NT2/D1 (cell line): Measurements from ENCODE around the gene ZNF391.

Experiments used
- SUZ12 ChIP-seq: IDR thresholded peaks from 2 replicates; pipeline ENCODE4 v1.6.1; 2011; ENCODE audit not compliant: insufficient read length, insufficient read depth; ENCODE audit errors: extremely low read depth
- YY1 ChIP-seq: IDR thresholded peaks from 2 replicates; pipeline ENCODE4 v1.6.1; 2011; ENCODE audit not compliant: insufficient read length, insufficient read depth
- ZNF274 ChIP-seq: IDR thresholded peaks from 2 replicates; pipeline ENCODE4 v1.6.1; 2011; ENCODE audit warnings: mild to moderate bottlenecking, low read depth, low read length

GRCh38 chr6:27426045-27426620, 37.6 kb downstream of the ZNF391 start:
- TF ChIP-seq SUZ12: no peak
- TF ChIP-seq YY1: no peak
- no peak for TF ChIP-seq ZNF274
